Breast epithelium (tissue), 4 donors: Measurements from ENCODE around the gene TCN1. TPM values are rescaled to one million over a fixed set of nuclear protein-coding genes. Genes with fewer than 3 reads are reported as not detected.
A peak's percentile ranks its signal among the peaks of the same experiment; 100 is the strongest.
"Not testable (repeated sequence)": the region's sequence is repeated elsewhere in the genome, so short reads cannot be mapped to it uniquely, and the experiment has no call there.

Experiments
- DNase-seq, 2 donors: peaks; one replicate each; pipeline ENCODE4 v3.0.0-alpha.2; 2019; ENCODE audit warnings: low spot score in 2 of 2
- H3K27ac ChIP-seq, 2 donors: fragments of 200-600 bp; sonication (generic) in 1 of 2; one replicate each; pipeline ENCODE4 v1.5.1; 2016 to 2019; ENCODE audit warnings: mild to moderate bottlenecking in 1 of 2
- H3K27me3 ChIP-seq, 2 donors: fragments of 200-600 bp; sonication (generic) in 1 of 2; one replicate each; pipeline versions ENCODE4 v1.5.1 to v1.6.0; 2017 to 2019; ENCODE audit warnings: control low read depth in 1 of 2, mild to moderate bottlenecking in 1 of 2
- H3K36me3 ChIP-seq: fragments of 200-600 bp; one replicate; pipeline ENCODE4 v1.5.1; 2019
- H3K4me1 ChIP-seq, 2 donors: fragments of 200-600 bp; sonication (generic); one replicate each; pipeline ENCODE4 v1.5.1; 2016 to 2019; ENCODE audit warnings: control low read depth in 1 of 2
- H3K4me3 ChIP-seq, 3 donors: fragments of 200-600 bp; sonication (generic); 1 replicate in 2 of 3; 2 replicates in 1 of 3; pipeline ENCODE4 v1.5.1; 2016 to 2019; ENCODE audit warnings: mild to moderate bottlenecking in 3 of 3, moderate library complexity in 2 of 3
- H3K9me3 ChIP-seq, 2 donors: fragments of 200-600 bp; sonication (generic) in 1 of 2; one replicate each; pipeline ENCODE4 v1.5.1; 2016 to 2019; ENCODE audit warnings: control low read depth in 1 of 2
- POLR2A ChIP-seq: fragments of 450-650 bp; IDR thresholded peaks from one replicate; pipeline ENCODE4 v1.6.1; 2016; ENCODE audit warnings: antibody characterized with exemption, mild to moderate bottlenecking, moderate library complexity
- POLR2AphosphoS5 ChIP-seq, 3 donors: sonication (generic); formaldehyde crosslinking; IDR thresholded peaks; one replicate each; pipeline ENCODE4 v1.6.1; 2017; ENCODE audit warnings: antibody characterized with exemption in 3 of 3
- intact Hi-C: fragments of 100-400 bp; cut with DNase I; formaldehyde crosslinking; loops from one replicate; pipeline ENCODE4 v1.15.1; 2023; ENCODE audit warnings: low total_unique reads
- total RNA-seq, 3 donors: library from RNA; depleted of rRNA; stranded (reverse); fragments of >200 nt; gene quantifications; one replicate each; pipeline ENCODE4 v1.1.0, GENCODE V29; 2016
- TF ChIP-seq, protein P1 (sequence below), 3 donors: fragments of 450-650 bp; IDR thresholded peaks; one replicate each; pipeline ENCODE4 v1.5.1; 2016 to 2017; ENCODE audit warnings: antibody characterized with exemption in 3 of 3, mild to moderate bottlenecking in 3 of 3, moderate library complexity in 3 of 3

TCN1 gene
- total RNA-seq, 3 donors from 2014 or later, result 45.6 to 112 TPM; not detected in 1

DNA sequence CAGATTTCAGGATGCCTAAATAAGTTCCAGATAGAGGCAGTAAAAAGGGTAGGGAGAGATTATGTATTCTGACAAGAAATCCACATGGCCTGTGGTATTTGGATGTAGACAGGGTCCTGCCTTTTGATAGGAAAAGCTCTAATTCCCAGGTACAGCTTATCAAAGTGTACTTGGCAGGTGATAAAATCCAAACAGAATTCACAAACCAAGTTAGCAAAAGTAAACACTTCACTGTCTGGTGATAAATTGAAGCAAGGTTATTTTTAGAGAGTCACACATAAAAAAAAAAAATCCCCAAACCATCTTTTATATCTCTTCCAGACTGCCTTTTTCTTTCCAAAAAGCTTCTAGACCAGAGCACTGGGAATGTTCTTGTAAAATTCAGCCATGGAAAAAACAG is 26.7 kb downstream of the TCN1 start:
- DNase-seq, result no peak
- Histone ChIP-seq H3K27me3 (no peaks in the 10 kb centered on the region), H3K4me3 (no peak overlapping the region), H3K27ac (no peak overlapping the region), H3K4me1 (no peaks in the 10 kb centered on the region), H3K9me3 (no peaks in the 10 kb centered on the region), H3K36me3 (no peaks in the 10 kb centered on the region)
- intact Hi-C loops, result no loop called here
- TF ChIP-seq POLR2A, result no peak
- no peak for TF ChIP-seq POLR2AphosphoS5 (IDR thresholded peaks at IDR 0.05)
- TF ChIP-seq, protein P1, sequence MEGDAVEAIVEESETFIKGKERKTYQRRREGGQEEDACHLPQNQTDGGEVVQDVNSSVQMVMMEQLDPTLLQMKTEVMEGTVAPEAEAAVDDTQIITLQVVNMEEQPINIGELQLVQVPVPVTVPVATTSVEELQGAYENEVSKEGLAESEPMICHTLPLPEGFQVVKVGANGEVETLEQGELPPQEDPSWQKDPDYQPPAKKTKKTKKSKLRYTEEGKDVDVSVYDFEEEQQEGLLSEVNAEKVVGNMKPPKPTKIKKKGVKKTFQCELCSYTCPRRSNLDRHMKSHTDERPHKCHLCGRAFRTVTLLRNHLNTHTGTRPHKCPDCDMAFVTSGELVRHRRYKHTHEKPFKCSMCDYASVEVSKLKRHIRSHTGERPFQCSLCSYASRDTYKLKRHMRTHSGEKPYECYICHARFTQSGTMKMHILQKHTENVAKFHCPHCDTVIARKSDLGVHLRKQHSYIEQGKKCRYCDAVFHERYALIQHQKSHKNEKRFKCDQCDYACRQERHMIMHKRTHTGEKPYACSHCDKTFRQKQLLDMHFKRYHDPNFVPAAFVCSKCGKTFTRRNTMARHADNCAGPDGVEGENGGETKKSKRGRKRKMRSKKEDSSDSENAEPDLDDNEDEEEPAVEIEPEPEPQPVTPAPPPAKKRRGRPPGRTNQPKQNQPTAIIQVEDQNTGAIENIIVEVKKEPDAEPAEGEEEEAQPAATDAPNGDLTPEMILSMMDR (IDR thresholded peaks at IDR 0.05), result no peak

DNA sequence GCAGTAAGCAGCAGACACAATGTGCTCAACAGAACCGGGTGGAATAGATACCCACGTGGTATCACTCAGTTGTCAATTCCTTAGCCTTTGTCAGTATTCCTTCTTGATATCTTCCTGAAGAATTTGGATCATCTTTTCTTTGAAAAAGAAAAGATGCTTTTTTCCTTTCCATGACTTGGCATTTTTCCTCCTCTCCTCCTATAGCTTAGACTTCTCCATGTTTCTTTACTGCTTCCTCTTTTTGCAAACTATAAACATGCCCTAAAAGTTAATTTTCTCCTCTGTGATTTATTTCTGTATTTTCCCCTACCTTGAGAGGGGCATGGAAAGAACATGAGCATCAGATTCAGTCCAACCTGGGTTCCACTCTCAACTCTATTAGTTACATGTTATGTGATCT is 32.7 kb downstream of the TCN1 start:
- no peaks in the 10 kb centered on the region for H3K9me3 ChIP-seq
- intact Hi-C loops, result no loop called here
- no peak overlapping the region for H3K27ac ChIP-seq
- no peak for DNase-seq
- no peaks in the 10 kb centered on the region for H3K36me3 ChIP-seq
- H3K27me3 ChIP-seq, result no peaks in the 10 kb centered on the region
- TF ChIP-seq POLR2AphosphoS5 (IDR thresholded peaks at IDR 0.05) (no peak), POLR2A (no peak)
- TF ChIP-seq, protein P1 (IDR thresholded peaks at IDR 0.05), result no peak
- no peak overlapping the region for H3K4me3 ChIP-seq
- no peaks in the 10 kb centered on the region for H3K4me1 ChIP-seq

DNA sequence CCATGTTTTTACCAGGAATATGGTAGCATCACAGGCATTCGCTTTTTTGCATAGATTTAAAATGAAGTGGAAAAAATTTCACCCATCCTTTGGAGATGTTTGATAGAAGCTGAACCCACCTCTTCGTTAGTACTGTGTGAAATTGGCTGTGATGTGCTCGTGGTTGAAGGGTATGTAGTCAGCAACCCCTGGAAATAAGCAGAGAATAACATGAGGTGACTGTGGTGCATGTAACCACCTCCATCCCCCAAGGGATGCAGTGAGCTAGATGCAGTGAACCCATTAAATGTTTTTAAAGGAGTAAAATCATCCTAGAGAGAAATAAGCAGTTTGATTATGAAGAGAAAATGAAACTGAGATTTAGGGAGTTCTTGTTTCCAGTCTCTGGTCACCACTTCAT is 36.9 kb downstream of the TCN1 start:
- Histone ChIP-seq H3K9me3 (no peaks in the 10 kb centered on the region), H3K4me1 (no peaks in the 10 kb centered on the region), H3K36me3 (no peaks in the 10 kb centered on the region), H3K27ac (no peak overlapping the region), H3K4me3 (no peak overlapping the region), H3K27me3 (no peaks in the 10 kb centered on the region)
- DNase-seq, result no peak
- TF ChIP-seq POLR2A, result no peak
- TF ChIP-seq POLR2AphosphoS5 (IDR thresholded peaks at IDR 0.05), result no peak
- intact Hi-C loops, result no loop called here

DNA sequence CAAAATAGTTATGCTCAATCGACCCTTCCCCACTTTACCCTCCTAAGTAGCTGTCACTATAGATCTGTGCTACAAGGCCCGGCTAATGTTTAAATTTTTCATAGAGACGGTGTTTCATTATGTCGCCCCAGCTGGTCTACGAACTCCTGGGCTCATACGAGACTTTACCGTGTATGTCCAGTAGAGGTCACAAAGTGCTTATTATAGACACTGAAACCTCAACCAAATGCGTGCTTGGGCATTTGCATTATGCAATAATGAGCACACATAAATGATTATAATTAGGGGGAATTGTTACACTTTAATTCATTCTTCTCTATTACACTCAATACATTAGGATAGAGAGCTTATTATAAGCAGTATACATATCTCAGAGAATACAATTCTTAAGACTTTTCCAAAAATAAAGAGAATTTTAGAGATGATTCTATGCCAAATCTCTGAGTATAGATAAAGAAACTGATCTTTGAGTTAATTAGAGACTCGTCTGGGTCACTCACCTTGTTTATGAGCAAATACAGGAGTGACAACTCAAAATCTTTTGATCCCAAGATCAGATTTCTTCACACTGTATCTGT is 43.2 kb downstream of the TCN1 start:
- no peak overlapping the region for H3K4me3 ChIP-seq
- no peak for DNase-seq

DNA sequence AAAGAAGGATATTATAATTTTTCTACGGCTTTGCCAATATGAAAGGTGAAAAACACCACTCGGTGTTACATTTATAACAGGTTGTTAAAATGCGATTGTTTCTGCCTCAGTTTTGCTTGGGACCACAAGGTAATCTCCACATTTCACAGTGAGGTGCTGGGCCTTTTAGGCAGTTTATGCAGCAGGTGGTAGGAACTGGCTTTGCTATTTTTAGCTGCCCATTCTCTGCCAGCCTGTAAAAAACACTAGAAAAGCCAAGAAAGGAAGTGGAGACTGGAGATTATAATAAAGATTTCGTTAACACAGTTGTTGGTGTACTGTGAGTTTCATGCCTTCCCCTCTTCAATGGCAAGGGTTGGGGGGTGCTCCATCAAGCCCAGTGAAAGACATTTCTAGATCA is 47.7 kb downstream of the TCN1 start:
- Histone ChIP-seq H3K36me3 (no peaks in the 10 kb centered on the region), H3K27ac (no peak overlapping the region), H3K27me3 (no peaks in the 10 kb centered on the region), H3K4me1 (no peaks in the 10 kb centered on the region), H3K4me3 (no peak overlapping the region), H3K9me3 (no peaks in the 10 kb centered on the region)
- TF ChIP-seq, protein P1 (IDR thresholded peaks at IDR 0.05), result no peak
- no peak for TF ChIP-seq POLR2AphosphoS5 (IDR thresholded peaks at IDR 0.05)
- no peak for TF ChIP-seq POLR2A
- DNase-seq, result no peak
- intact Hi-C loops, result no loop called here

More for the DNA sequence above, 43.2 kb downstream of the TCN1 start:
- no peaks in the 10 kb centered on the region for H3K36me3 ChIP-seq
- H3K27me3 ChIP-seq, result no peaks in the 10 kb centered on the region
- H3K27ac ChIP-seq, result no peak overlapping the region
- TF ChIP-seq, protein P1 (IDR thresholded peaks at IDR 0.05), result peak in 2 of 3 donors; percentile 53 to 62
- no peak for TF ChIP-seq POLR2A
- H3K4me1 ChIP-seq, result no peaks in the 10 kb centered on the region
- H3K9me3 ChIP-seq, result no peaks in the 10 kb centered on the region
- intact Hi-C loops, result no loop called here

DNA sequence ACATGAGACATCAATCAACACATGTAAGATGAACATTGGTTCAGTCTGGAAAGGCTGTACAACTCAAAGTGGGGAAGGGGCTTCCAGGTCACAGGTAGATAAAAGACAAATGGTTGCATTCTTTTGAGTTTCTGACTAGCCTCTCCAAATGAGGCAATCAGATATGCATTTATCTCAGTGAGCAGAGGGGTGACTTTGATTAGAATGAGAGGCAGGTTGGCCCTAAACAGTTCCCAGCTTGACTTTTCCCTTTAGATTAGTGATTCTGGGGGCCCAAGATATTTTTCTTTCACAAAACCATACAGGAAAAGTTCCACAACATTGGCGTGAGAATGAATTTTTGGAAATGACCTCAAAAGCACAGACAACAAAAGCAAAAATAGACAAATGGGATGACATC is 49.9 kb downstream of the TCN1 start:
- H3K27me3 ChIP-seq, intact Hi-C loops, H3K4me1 ChIP-seq, H3K27ac ChIP-seq, H3K36me3 ChIP-seq, H3K4me3 ChIP-seq, DNase-seq, H3K9me3 ChIP-seq: not testable (repeated sequence)
